ENCODE results near the gene P2RY6.

- TF ChIP-seq CTCF (IDR thresholded peaks at IDR 0.05) (no peak), EP300 (IDR thresholded peaks at IDR 0.05) (peak in 1 of 2 donors; percentile 17), POLR2A (IDR thresholded peaks at IDR 0.05) (no peak)
These were observed 9.1 kb downstream of the P2RY6 start for GRCh38 chr11:73281201-73281741.
